OCI-LY3 (cell line): ENCODE results near the gene KIF5C.

Experiments
- CTCF ChIP-seq: fragments of 200-600, 300-600 bp; sonication (generic); IDR thresholded peaks from 2 replicates; pipeline ENCODE4 v1.5.1; 2014; ENCODE audit warnings: antibody characterized with exemption, low read length, low read depth
- EZH2phosphoT487 ChIP-seq: fragments of 200-600 bp; shearing (Covaris generic); IDR thresholded peaks from 2 replicates; pipeline ENCODE4 v1.6.1; 2018; ENCODE audit warnings: antibody characterized with exemption, mixed run types, low read depth

GRCh38 chr2:149038442-149039212 lies 163.6 kb downstream of the KIF5C start, which contains the start of gene LYPD6B:
- TF ChIP-seq EZH2phosphoT487, result no peak
- TF ChIP-seq CTCF, result no peak
